SH-SY5Y (cell line): Measurements from ENCODE around the gene MYL3.

Source experiments
- GATA2 ChIP-seq: IDR thresholded peaks from 2 replicates; pipeline ENCODE4 v1.6.1; 2011; ENCODE audit warnings: mild to moderate bottlenecking, low read depth, low read length
- GATA3 ChIP-seq: IDR thresholded peaks from 2 replicates; pipeline ENCODE4 v1.6.1; 2011; ENCODE audit warnings: low read depth, mild to moderate bottlenecking, low read length, moderate library complexity

Gene MYL3

DNA sequence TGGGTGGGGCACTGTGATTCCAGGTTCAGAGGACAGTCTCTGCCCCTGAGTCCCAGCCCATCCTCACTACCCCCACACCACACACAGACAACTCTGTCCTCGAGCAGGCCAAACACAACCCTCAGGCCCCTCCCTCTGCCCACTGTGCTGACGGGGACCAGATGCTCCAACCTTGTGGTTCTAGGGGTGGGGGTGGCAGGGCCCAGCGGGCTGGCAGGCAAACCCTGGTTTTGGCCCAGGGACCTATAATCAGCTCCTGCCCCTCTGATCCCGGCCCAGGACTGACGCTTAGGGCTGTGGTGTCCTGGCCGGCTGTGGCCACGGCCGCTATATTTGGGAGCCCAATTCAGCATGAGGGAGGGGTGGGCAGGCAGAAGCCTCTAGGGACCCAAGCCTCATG, 5.0 kb upstream of the MYL3 start:
- TF ChIP-seq GATA2, result no peak

DNA sequence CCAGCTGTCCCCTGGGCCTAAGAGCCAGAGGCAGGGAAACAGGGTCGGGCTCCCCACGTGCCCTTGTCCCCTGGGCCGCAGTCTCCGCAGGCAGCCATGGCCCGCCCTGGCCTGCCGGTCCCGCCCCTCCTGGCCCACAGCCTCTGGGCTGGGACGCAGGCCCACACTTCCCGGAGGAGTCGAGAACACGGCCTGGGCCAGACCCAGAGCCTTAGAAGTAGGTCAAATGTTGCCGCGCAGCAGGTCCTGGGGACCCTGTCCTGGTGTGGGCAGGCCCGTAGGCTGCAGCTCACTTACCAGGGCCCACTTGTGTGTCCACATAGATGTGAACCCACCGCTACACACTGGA, 4.3 kb upstream of the MYL3 start:
- no peak for TF ChIP-seq GATA3
- no peak for TF ChIP-seq GATA2

DNA sequence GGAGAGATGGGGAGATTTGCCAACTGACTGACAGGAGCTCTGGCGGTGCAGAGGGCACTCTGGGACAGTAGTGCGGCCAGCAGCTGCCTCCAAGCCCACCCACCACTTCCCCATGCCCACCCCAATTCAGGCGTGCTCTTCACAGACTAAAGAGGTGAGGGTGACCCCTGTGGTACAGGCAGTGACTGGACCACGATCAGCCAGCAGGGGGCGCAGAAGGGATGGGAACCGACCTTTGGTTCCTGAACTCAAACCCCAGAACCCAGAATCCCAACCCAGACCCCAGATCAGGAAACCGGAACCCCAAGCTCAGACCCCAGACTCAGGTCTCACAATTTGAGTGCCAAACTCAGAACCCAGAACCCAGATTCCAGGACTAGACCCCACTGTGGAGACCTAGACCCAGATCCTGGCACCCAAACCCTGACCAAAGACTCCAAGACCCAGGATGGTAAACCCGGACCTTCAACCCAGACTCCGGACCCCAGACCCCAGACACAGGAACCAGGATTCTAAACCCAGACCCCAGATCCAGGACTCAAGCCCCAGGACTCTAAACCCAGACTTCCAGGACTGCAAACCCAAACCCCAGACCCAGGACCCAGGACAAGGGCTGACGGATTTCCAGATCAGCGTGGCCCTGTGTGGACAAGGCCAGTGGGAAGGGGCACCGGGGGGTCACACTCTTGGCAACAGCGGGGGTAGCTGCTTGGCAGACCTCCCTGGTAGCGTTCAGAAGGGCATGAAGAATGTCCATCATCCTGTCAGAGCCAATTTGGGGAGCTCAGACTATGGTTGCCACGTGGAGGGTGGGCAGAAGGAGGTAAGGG, 3.7 kb upstream of the MYL3 start:
- no peak for TF ChIP-seq GATA3
- no peak for TF ChIP-seq GATA2

DNA sequence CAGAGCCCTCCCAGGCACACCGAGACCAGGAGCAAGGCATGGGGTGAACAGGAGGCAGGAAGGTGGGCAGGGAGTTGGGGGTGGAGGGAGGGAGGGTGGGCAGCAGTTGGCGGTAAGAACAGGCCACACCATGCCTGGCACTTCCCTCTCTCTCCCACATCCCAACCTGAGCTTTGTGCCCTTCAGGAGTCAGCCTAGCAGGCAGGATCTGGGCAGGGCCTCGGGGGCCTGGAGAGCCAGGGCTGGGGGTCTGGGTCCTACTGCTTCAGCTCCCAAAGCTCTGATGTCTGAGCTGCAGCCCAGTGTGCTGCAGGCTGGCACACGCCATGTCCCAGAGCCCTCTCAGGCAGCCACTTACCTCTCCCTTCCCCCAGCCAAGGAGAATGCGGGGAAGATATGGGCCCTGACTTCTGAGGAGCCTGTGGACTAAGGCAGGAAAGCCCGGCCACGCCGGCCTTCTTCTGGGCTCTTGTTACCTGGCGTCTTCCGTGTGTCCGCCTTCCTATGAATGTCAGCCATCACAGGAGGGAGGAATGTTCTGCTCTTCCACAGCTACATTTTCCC, 2.9 kb upstream of the MYL3 start:
- TF ChIP-seq GATA3, result no peak
- no peak for TF ChIP-seq GATA2

DNA sequence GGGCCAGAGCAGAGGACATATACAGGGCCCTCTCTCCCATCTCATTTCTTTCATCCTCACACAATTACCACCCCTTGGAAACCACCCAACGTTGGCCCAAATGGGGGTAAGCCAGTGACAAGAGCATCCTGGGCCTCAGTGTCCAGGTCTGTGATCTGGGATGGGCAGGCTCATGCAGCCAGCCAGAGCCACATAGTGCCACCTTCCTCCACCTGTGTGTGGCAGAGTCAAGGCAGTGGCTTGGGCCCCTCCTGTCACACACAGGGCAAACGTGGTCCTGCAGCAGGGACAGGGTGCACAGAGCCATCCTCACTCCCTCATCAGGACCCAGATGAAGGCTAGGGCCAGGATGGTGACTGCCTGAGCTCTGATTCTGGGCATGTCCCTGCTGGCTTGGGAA, 2.3 kb upstream of the MYL3 start:
- TF ChIP-seq GATA3 (no peak), GATA2 (no peak)

DNA sequence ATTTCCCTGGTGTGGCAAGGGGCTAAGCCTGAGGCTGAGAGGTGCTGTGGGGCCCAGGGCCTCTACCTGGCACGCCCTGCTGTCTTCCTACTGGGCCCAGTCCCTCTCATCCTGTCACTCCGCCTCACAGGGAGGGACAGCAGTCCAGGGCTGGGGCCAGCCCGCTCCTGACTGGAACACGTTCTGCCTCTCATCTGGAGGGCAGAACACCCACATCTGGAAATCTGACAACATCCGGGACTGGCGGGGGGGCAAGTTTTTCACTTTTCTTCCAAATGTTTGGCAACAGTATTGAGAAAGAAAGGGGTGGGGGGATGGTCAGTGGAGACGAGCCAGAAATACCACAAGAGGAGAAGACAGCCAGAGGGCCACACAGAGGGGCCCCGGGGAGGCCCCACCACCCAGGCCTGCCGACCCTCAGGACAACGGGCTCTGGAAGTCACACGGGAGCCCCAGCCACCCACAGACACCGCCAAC, 1.8 kb upstream of the MYL3 start:
- TF ChIP-seq GATA3, result no peak

DNA sequence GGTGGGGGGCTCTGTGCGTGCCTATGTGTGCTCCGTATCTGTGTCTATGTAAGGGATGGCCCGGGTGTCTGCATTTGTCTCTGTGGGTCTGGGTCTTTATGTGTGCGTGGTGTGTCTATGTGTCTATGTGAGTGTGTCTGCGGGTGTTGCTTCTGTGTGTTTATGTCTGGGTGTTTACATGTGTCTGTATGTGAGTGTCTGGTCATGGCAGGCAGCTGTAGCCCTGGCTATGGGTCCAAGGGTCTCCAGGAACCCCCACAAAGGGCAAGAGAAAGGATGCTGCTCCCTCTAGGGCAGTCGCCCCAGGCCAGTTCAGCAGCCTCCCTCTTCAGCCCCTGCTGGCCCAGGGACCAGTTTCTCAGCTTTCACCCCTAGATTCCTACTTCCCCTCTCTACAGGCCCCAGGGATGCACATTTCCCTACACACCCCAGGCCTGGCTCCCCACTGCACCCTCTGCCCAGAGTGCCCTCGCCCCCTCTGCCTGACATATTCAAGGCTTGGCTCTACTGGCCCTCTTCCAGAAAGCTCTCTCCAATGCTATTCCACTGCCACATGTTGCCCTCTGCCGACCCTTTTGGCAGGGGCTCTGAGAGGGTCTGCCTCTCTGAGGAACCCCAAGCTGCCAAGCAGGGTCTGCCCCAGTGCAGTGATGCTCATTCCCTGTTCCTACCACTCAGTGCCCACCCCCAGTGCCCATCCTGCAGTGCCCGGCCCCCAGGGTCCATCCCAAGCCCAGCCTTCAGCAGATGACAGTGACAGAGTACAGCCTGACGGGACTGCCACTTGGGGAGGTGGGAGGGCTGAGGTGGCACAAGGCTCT, 1.0 kb upstream of the MYL3 start:
- TF ChIP-seq GATA2, result no peak
- TF ChIP-seq GATA3, result no peak

DNA sequence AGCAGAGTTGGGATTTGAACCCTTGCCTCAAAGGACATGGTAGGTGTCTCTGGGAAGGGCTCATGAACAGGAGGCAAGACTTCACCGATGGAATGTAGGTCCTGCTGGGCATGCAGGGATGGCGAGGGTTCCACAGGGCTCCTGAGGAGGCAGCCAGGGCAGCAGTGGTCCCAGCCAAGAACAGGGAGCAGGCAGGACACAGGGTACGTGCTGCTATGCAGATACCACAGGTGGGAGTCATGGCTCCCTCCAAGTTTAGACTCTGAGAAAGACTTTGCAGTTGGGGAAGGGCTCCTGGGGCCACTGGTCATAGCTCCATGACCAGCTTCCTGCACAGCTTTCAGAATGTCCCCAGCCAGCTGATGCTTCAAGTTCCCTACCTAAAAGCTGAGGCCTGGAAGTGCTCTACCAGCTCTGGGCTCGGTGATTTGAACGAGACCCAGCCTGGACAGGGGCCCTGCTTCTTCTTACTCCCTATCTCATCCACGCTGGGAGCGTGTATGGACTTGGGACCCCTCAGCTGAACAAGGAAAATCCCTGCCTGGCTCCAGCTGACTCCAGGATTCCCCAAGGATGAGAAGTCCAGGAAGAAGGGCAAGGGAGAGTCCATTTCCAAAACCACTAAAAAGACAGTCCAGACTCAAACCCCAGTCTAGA, 747 bp downstream of the MYL3 start:
- no peak for TF ChIP-seq GATA3
- no peak for TF ChIP-seq GATA2

DNA sequence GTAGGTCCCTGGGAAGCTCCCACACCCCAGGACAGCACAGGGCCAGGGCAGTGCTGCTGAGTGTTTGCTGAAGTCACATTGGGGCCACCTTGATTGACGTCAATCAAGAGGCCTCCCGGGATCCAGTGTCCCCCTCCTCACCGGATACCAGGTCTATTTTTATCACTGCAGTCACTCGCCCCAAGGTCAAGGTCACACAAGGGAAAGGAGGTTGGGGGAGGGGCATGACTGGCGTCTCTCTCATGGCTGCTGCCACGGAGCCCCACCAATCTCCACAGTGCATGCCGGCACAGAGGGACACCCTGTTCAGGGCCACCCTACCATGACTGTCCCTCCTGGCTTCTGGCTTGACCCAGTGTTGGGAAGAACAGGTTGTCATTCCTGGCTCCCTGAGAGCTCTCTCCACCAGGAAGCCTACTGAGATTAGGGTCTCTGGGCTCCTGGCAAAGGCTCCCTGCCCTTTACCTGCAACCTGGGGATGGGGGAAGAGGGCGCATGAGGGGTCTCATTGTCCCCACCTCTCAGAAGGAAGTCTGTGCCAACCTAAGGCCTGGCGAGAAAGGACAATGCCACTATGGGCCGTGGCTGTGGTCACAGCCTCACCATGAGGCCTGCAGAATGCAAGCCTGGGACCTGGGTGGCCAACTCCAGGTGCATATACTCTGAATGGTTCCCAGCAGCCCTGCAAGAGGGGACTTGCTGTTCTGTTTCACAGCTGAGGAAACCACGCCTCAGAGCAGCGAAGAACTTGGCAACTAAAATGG, 1.5 kb downstream of the MYL3 start:
- TF ChIP-seq GATA3 (no peak), GATA2 (no peak)

DNA sequence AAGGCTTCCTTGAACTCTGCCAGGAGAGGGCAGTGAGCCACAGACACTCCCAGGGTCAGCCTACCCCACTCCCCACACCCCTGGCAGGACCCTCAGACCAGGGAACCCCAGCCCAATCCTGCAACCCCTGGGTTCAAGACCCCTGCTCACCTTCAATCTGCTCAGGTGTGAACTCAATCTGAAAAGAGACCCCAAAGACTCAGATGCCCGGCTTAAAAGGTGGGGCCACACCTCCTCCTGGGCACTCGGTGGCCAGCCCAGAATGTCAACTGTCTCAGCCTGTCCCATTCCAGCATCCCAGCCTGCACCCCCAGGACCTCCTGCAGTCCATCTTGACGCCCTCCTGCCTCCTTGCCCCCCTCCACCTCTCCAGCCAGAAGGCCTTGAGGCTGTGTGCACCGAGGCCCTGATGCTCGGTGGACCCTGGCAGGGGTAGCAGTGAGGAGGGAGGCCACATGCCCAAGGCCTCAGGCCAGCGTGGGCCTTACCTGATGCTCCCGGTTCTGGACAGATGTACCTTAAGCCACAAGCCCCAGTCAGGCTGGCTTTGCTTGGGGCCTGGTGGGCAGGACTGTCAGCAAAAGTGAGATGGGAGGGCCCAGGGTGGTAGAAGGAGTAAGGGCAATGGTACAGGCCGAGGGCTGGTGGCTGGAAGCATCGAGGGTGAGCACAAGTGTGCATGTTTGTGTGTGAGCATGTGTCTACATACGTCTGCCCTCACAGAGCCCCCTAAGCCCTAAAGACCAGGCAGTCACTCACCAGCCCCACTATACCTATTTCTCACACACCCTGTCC, 2.2 kb downstream of the MYL3 start:
- TF ChIP-seq GATA3 (no peak), GATA2 (no peak)

DNA sequence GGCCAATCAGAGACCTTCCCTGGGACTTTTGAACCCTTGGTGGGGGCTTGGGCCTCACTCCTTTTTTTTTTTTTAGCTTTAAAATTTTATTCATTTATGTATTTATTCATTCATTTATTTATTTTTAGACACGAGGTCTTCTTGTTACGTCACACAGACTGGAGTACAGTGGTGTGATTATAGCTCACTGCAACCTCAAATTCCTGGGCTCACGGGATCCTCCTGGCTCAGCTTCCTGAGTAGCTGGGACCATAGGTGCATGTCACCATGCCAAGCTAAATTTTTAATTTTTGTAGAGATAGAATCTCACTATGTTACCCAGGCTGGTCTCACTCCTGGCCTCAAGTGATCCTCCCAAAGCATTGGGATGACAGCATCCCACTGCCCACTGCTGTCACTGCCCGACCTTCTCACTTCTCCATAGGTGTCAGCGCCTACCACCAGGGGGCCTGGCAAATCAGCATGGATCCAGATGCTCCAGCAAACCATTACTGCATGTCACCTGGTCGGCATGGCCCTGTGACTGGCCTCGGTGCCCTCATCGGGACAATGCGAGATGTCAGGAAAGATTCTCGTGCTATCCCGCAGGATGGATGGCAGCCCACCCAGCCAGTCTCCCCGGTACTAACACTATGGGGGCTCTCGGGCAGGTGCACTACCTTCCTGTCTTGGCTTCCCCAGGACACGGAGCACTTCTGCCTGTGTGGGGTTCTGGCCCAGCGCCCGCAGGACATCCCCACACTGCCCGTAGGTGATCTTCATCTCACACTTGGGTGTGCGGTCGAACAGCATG, 3.0 kb downstream of the MYL3 start:
- TF ChIP-seq GATA2 (no peak), GATA3 (no peak)

DNA sequence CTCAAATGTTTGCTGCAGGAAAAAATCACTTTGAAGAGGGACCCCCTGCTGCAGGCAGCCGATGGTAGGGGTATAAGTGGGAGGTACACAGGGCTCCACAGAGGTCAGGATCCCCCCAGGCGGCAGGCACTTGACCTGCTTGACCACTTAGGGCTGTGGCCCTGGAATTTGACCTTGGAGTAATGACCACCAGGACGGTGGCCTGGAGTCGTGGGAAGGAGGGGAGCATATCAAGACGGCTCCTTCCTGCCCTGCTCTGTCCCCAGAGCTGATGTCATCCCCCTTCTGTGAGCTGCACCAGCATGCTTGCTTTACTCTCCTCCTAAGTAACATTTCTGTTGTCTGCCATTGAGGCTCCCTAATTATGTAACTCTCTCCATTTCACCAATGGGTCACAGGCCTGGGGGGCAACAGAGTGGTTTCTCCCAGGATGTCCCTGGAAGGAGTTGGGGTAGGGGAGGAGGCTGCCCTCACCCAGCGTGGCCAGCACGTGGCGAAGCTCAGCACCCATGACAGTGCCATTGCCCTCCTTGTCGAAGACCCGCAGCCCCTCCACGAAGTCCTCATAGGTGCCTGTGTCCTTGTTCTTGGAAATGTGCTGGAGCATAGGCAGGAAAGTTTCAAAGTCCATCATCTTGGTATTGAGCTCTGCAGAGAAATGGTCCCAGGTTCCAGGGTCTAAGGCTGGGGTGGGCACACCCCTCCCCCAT, 4.1 kb downstream of the MYL3 start:
- TF ChIP-seq GATA2, result no peak
- TF ChIP-seq GATA3, result no peak
